Measurements from ENCODE around the gene PITPNC1.
A peak's percentile ranks its signal among the peaks of the same experiment; 100 is the strongest.

The PITPNC1 gene

DNA sequence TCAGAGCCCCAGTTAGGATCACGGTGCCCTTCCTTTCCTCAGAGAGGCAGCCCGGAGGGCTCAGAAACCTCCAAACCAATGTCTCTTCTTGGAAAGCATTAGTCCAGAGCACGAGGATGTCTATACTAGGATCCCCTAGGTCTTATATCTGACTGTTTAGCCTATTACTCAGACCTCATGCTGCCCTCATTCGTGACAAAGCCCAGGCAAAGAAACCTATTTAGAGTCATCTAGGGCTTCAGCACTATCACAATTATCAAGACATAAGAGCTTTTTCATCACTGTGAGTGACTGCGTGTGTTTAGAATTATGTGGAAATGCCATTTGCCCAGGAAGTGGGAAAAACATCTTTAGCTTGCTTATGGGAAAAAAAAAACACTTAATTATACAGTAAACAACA, 180.8 kb downstream of the PITPNC1 start:
- DNase-seq (ENCODE audit: low read depth), result peak; percentile 10
- TF ChIP-seq, protein P1, sequence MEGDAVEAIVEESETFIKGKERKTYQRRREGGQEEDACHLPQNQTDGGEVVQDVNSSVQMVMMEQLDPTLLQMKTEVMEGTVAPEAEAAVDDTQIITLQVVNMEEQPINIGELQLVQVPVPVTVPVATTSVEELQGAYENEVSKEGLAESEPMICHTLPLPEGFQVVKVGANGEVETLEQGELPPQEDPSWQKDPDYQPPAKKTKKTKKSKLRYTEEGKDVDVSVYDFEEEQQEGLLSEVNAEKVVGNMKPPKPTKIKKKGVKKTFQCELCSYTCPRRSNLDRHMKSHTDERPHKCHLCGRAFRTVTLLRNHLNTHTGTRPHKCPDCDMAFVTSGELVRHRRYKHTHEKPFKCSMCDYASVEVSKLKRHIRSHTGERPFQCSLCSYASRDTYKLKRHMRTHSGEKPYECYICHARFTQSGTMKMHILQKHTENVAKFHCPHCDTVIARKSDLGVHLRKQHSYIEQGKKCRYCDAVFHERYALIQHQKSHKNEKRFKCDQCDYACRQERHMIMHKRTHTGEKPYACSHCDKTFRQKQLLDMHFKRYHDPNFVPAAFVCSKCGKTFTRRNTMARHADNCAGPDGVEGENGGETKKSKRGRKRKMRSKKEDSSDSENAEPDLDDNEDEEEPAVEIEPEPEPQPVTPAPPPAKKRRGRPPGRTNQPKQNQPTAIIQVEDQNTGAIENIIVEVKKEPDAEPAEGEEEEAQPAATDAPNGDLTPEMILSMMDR (conservative IDR thresholded peaks at IDR 0.05; ENCODE audit: low read depth, low read length), result no peak
- no peak overlapping the region for H3K4me3 ChIP-seq (ENCODE audit: low read depth, low read length)

DNA sequence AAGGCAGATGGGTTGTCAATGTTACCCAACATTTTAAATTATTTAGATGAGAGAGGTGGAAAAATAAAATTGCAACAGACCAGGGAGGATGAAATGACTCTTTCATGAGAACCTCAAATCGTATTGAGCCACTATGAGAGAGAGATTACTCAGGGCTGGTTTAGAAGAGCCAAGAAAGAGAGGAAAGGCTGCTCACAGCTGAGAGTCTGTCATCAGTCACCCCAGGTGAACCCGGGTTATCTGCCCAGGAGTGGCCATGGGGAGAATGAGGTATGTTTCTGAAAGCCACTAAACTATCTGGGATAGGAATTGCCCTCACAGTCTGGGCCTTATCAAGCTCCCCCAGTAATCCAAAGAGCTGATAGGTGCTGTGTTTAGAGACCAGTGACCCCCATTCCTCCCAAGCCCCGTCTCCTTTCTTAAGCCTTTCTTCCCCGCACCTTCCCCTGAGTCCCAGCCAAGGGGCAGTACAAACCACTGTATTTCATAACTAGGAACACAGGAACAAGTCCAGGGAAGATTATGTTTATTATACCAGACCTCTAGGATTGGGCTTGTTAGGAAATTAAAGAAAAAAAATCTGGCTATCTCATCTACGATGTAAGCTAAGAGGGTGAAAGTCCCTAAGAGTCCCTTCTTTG, 181.8 kb downstream of the PITPNC1 start:
- no peak for DNase-seq (ENCODE audit: low read depth)
- H3K4me3 ChIP-seq (ENCODE audit: low read depth, low read length), result no peak overlapping the region
- TF ChIP-seq, protein P1 (conservative IDR thresholded peaks at IDR 0.05; ENCODE audit: low read depth, low read length), result no peak

DNA sequence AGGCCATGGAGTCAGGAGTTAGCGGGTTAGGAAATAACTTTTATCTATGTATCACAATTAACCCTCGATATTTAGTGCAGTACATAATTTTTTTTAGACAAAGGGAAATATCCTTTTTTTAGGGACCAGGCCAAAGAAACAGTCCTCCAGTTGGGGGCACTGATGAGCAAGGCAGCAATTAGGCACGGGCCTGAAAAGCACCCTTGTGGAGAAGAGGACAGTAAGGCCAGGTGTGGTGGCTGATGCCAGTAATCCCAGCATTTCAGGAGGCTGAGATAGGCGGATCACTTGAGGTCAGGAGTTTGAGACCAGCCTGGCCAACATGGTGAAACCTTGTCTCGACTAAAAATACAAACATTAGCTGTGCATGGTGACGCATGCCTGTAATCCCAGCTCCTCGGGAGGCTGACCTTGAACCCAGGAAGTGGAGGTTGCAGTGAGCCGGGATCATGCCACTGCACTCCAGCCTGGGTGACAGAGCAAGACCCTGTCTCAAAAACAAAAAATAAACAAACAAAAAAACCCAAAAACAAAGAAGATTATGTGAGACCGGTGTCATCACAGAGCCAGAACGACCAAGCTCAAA, 182.4 kb downstream of the PITPNC1 start:
- DNase-seq (ENCODE audit: low read depth), result no peak
- H3K4me3 ChIP-seq (ENCODE audit: low read depth, low read length), result no peak overlapping the region
- TF ChIP-seq, protein P1 (conservative IDR thresholded peaks at IDR 0.05; ENCODE audit: low read depth, low read length), result peak; percentile 39

DNA sequence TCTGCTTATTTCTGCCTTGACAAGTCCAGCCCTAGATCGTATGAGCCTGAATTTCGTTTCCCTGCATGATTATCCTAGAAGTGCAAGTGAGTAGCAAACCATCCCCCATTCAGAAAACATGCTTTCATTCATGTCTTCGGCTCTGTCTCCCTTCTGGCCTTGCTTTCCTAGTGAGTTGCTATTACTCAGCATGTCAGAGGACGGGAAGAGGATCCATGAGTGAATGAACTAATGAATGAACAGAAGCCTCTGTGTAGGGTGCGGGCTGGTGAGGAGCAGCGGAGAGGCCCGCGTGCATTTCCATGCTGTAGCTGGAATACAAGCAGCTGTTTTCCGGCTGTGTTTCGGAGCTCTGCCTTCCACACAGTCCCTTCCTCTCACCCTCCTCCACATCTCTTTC, 184.9 kb downstream of the PITPNC1 start:
- H3K4me3 ChIP-seq (ENCODE audit: low read depth, low read length), result no peak overlapping the region
- TF ChIP-seq, protein P1 (conservative IDR thresholded peaks at IDR 0.05; ENCODE audit: low read depth, low read length), result no peak
- DNase-seq (ENCODE audit: low read depth), result no peak

DNA sequence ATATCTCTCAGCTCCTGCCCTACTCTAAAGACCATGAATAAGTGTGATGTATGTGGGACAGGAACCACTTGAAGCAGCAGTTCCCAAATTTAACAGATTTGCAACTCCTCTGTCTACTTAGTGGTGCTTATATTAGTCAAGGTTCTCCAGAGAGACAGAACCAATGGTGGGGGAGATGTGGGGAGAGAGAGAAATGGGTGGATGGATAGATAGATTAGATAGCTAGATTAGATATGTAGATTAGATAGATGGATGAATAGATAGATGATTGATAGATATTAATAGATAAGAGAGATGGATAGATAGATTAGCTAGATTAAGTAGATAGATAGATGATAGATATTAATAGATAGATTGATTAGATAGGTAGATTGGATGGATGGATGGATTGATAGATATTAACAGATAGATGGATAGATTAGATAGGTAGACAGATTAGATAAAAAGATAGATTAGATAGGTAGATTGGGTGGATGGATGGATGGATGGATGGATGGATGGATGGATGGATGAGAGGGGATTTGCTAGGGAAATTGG, 186.7 kb downstream of the PITPNC1 start:
- no peak for DNase-seq (ENCODE audit: low read depth)
- TF ChIP-seq, protein P1 (conservative IDR thresholded peaks at IDR 0.05; ENCODE audit: low read depth, low read length), result no peak
- H3K4me3 ChIP-seq (ENCODE audit: low read depth, low read length), result no peak overlapping the region

DNA sequence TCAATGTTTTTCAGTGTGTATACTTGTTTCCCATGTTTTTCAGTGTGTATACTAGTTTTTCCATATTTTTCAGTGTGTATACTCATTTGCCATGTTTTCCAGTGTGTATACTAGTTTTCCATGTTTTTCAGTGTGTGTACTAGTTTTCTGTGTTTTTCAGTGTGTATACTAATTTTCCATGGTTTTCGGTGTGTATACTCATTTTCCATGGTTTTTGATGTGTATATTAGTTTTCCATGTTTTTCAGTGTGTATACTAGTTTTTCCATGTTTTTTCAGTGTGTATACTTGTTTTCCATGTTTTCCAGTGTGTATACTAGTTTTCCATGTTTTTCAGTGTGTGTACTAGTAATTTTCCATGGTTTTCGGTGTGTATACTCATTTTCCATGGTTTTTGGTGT, 188.0 kb downstream of the PITPNC1 start:
- DNase-seq (ENCODE audit: low read depth), result no peak
- no peak overlapping the region for H3K4me3 ChIP-seq (ENCODE audit: low read depth, low read length)
- TF ChIP-seq, protein P1 (conservative IDR thresholded peaks at IDR 0.05; ENCODE audit: low read depth, low read length), result no peak

DNA sequence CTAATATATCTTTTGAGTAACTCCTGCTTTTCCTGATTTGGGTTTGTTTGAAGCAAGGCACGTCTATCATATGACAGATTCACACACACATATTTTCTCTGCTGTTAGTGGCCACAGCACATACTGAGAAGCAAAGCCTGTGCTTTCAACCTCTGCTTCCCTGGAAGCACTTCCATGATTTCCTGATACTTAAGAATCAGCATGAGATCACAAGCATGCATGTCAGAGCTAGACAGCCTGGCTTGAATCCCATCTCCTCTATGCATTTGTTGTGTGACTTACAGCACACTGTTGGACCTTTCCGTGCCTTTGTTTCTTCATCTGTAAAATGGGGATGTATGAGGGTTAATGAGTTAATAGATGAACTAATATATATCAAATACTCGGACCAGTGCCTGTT, 189.6 kb downstream of the PITPNC1 start:
- TF ChIP-seq, protein P1 (conservative IDR thresholded peaks at IDR 0.05; ENCODE audit: low read depth, low read length), result no peak
- no peak overlapping the region for H3K4me3 ChIP-seq (ENCODE audit: low read depth, low read length)
- DNase-seq (ENCODE audit: low read depth), result no peak

Measured in choroid plexus epithelial cell (primary cell).